NCI-H2081 treated with DMSO at 0.1 percent for 48 hours (cell line): ENCODE results near the gene EIF3K.

ENCODE experiments used
- DNase-seq: peaks from one replicate; lab custom pipeline; 2025; lab: John Stamatoyannopoulos, UW

Gene EIF3K

DNA sequence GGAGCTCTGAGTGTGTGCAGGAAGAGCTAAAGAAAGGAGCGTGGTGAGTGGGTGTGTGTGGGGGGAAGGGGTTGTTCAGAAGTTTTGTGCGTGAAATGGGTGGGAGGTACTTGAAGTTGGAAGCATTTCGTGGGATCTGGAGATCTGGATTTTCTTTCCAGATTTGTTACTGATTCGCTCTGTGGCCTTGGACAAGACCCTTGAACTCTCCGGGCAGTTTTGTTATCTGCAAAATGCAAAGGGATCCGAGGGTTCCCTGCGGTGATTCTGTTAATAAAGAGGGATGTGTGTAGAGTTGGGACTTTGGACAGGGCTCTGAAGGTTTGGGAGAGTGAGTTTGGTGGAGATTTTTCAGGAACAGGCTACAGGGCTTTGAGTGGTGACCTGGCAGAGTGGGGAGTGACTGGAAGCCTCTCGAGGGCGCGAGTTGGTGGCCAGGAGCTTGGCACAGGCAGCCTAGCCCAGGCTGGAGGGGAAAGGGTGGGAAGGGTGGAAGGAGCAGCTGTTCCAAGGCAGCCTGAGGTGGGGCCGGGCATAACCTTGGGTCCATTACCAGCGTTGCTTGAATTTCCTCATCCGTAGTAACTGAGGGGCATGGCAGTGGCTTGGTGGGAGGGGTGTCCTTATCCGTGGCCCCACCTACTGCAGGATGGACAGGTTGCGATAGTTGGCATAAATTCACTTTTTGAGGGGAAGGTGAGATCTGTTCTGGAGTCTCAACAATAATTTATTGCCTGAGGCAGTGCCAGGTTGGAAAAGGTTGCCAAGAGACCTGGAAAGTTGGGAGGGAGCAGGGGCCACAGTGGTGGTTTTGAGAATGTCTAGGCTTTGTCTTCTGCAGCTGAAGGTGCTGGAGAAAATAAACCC is 30.6 kb downstream of the EIF3K start:
- DNase-seq, result no peak

DNA sequence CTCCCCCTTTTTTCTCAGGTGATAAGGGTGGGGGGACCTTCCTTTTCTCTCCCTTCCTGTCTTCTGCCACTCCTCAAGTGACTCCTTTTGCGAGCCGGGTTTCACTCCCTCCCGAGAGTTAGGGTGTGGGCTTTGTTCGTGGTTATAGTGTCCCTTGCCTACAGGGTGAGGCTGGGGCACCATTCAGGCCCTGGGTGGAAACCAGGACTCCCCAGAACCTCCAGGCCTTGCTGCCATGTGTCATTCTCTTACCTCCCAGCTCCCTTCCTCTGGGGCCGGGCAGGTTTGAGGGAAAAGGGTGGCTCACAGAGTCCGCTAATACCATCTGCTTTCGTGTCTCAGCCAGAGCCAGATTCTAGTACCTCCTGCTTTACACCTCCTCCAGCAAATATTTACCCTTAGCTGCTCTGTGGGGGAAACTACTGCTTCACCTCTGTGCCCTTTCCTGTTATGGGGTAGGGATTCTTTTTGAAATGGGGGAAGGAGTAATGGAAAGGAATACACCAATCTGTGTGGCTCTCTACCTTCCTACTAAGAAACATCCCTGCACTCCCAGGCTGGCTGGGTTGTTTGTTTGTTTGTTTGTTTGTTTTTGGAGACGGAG is 31.3 kb downstream of the EIF3K start:
- no peak for DNase-seq

DNA sequence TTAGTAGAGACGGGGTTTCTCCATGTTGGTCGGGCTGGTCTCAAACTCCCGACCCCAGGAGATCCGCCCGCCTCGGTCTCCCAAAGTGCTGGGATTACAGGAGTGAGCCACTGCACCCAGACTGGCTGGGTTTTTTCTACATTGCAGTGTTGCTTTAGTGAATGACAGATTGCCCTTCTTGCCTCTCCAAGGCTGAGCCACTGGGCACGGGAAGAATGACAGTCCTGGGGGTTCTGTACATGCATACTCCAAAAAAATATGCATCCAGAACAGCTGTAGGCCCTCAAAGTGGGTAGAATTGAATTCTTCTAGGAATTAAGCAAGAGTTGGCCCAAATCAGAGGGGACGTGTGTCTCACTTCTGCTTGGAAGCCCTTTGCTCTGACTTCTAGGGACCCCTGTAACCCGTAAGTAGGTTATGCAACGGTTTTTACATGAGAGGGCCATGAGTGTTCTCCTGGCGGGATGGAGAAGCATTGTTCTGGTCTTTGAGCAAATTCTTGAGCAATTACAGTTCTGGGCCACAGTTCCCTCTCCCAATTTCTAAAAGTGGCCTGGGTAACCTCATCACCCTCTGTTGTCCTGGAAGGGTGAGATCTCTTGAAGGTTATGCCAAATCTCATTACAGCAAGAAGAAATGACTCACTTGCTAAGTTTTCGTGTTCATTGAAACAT is 32.1 kb downstream of the EIF3K start:
- no peak for DNase-seq

DNA sequence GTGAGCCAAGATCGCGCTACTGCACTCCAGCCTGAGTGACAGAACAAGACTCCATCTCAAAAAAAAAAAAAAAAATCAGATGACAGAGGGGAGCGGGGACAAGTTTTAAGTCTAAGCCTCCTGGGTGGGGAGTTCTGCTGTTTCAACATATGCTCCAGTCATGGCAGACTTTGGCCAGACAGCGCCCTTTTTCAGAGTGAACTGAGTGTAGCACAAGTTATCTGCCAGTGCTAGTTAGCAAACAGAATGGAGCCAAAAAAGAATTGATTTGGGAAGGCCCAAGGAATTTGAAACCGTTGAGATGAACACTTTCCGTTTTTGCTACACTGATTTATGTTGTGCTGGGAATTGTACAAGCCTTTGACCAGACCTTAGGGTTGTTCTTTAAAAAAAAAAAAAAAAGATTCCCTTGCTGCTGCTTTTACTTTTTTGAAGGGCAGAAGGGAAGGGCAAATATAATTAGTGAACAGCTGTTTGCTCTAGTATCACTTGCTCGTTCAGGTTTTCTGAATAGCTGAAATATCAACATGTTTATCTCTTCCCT is 34.1 kb downstream of the EIF3K start:
- no peak for DNase-seq

DNA sequence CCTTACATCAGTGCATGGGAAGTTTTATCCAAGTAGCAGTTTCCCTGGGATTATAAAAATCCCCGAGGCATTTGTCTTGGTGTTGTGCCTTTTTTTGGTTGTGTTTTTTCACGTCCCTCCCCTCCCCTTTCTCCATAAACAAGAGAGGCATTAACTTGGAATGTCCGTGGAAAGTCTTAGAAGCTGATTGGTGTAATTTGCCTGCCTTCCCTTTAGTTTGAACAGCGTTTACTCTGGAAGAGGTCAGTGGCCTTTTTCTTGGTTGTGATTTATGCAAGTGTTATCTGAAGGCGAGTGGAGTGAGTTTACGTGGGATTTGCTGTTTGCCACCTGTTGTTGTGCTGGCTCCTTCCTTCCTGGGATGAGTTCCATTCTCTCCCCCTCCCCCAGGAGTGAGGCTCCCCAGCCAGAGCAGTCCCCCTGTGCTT is 35.7 kb downstream of the EIF3K start:
- DNase-seq, result no peak

DNA sequence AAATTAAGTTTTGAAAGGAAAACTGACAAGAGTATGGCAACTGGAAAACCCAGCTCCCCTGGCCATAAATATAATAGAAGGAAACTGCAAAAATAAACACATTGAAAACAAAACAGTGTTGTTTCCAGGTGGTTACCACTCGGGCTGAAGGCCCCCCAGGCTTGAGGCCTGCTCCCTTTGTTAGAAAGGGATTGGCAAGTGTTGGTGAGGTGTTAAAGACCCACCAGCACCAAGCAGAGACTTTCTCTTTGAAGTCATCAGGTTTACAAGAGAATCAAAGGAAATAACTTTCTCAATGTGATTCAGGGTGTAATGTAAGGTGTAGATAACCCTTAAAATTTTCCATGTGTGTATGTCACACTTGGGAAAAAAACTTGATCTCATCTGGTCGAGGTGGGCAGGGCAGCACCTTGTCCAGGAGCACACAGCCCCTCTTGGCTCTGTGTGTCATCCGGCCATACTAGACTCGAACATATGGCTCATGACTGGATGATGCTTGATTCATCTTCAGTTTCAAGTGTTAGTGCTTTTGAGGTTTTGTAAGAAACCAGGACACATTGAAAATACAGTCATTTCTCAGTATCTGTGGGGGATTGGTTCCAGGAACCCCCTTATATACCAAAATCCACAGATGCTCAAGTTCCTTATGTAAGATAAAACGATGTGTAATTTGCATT is 36.3 kb downstream of the EIF3K start:
- no peak for DNase-seq

DNA sequence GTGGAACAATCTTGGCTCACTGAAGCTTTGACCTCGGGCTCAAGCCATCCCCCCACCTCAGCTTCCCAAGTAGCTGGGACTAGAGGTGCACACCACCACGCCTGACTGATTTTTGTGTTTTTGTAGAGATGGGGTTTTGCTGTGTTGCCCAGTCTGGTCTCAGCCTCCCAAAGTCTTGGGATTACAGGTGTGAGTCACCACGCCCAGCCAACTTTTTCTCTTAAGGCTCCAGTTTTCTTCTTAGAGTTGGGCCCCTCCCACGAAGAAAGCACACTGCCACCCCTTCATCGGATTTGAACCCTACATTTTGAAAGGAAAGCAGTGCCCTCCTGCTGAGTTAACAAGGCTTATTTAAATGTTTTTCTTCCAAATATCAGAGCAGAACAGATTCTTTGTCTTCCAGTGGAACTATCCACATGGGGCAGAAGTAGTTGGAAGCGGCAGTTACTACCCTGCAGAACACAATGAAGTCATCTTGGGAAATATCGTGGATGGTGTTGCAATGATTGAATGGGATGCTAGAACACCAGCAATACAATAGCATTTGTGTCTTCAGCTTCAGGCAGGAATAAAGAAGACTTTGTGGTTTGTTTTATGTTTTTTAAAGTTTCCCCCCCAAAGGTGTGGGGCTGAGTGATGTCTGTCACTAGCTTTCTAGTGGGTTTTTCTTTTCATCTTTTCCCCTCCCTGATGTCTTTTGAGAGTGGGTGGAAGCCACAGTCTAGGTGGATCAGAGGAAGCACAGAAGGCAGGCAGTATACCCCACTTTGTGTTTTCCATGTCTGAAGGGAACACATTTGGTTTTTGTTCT is 37.4 kb downstream of the EIF3K start:
- DNase-seq, result no peak

DNA sequence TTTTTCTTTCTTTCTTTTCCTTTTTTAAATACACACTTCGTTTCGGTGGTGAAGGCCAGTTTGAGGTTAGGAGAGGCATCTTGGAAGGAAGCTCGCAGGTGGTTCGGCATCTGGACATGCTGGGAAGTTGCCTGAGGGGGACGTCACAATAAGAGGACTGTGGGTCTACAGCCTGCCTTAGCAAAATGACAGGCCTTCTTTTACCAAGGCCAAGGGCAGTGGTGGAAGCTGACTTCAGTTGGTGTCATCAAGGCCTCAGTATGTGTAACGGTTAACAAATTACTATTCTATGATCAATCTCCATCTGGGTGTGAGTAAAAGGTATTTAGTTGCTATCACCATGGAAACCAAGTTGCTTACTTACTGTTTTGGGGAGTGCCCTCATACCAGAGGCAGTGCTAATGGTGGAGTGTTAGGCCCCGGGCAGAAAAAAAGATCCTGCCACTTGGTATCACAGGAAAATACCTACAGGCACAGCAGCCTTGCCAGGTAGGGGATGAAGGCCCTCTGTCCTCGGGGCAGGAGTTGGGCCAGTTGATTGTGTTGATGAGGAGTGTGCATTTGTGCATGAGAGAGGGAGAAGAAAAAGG is 38.7 kb downstream of the EIF3K start:
- DNase-seq, result no peak

DNA sequence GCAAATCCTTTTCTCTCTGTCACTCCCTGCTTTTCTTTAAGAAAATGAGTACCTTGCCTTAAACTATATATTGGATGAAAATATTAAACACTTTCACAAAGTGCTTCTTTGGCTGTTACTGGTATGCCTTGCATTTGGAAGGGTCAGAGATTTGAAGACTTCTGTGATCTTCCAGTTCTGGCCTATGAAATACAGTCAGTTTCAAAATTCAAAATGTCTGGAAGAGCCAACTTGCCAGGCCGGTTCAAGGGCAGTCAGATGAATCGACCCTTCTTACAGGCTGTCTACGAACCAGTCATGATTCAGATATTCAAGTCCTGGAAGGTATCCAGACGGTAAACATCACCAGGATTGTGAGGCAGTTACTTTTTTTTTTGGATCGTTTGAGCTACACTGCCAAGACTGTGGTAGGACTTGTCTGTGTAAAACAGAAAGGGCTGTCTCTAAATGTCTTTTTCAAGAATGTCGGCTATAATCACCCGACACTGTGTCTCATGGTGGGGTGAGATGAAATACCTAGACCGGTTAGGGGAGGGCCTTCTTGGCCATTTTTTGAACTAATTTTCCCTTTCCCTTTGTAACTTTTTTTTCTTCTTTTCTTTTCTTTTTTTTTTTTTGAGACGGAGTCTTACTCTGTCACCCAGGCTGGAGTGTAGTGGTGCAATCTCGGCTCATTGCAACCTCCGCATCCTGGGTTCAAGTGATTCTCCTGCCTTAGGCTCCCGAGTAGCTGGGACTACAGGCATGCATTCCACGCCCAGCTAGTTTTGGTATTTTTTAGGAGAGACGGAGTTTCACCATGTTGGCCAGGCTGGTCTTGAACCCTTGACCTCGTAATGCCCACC is 39.7 kb downstream of the EIF3K start:
- DNase-seq, result peak; percentile 54

DNA sequence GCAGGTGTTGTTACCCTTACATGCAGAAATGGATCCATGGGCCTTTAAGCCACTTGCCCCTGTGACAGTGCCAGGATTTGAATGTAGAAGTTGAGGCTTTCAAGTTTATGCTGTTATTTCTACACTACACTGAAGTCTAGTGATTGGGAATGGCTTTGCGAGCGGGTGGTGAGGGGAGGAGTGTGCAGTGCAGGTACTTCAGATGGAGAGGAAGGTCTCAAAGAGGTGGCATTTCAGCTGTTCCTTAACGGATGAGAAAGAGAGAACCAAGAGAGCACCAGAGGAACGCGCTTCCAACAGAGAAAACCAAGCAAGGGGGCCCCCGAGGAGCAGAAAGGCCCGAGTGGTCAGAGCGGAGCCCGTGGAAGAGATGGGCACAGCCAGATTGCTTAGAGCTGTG is 41.7 kb downstream of the EIF3K start:
- DNase-seq, result no peak

DNA sequence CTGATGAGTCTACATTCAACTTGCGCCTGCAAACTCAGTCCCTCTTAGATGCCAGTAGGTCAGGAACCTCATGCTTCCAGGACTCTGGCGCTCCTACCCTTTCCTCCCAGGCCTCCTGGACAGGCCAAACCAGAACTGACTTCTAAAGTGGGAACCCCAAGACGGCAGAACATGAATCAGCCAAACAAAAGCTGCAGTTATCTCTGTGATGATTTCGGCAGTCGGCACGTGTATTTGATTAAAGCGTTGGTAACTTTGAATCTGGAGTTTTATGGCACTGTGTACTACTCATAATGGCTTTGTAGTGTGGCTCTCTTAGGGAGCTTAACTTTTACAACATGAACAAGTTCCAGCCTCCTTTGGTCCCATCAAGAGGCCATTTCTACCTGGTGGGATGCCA is 42.1 kb downstream of the EIF3K start:
- DNase-seq, result no peak

DNA sequence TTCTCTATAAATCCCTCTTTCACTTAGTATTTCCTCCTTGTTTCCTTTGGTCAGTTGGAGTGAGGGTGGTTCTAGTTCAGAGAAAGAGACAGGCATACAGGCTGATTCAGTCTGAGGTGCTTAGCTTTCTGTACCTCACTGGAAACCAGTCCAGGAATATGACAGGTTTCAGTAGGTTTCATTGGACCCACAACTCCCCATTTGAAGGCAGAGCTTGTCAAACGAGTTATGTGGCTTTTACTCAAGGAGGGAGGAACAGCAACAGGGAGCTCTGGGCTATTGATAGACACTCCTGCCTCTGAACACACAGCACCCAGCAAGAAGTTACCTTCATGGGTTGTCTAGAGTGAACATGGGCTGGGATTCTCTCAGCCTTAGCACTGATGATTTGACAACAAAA is 43.0 kb downstream of the EIF3K start:
- DNase-seq, result no peak

DNA sequence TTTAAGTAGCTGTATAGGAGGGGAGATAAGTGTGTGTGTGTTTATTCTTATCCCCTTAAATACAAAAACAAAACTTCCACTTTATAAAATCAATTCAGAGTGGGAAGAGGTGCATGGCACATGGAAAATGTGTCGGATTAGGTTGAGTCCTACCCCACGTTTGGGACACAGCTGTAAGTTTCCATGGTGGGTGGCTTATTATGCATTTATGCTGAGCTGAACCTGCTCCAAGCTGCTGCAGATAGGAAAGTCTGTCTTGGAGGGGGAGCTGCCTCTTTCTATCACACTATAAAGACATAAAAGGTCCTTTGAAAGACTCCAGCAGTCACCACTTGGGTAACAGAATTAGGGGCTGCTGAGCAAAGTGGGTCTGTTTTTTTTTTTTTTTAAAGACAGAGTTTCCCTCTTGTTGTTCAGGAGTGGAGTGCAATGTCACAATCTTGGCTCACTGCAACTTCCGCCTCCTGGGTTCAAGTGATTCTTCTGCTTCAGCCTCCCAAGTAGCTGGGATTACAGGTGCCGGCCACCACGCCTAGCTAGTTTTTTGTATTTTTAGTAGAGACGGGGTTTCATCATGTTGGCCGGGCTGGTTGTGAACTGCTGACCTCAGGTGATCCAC is 43.7 kb downstream of the EIF3K start:
- DNase-seq, result no peak

DNA sequence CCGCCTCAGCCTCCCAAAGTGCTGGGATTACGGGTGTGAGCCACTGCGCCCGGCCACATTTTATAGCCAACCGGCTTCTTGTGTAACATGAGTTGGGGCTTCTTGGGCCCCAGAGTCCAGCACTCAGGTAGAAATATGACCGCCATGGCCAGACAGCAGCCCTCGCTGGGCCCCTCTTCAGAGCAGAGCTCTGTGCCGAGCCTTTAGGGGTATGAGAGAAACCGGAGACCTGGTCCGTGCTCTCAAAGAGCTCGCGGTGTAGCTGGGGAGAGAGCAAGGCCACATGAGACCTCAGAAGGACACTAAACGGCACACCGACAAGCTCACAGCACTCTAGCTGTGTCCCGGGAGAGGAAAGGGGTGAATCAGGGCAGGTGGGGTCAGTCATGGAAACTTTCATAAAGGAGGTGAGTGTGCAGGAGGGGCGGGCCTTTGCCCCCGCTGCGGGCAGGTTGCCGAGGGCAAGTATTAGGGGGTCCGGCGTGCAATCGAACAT is 44.2 kb downstream of the EIF3K start:
- no peak for DNase-seq

DNA sequence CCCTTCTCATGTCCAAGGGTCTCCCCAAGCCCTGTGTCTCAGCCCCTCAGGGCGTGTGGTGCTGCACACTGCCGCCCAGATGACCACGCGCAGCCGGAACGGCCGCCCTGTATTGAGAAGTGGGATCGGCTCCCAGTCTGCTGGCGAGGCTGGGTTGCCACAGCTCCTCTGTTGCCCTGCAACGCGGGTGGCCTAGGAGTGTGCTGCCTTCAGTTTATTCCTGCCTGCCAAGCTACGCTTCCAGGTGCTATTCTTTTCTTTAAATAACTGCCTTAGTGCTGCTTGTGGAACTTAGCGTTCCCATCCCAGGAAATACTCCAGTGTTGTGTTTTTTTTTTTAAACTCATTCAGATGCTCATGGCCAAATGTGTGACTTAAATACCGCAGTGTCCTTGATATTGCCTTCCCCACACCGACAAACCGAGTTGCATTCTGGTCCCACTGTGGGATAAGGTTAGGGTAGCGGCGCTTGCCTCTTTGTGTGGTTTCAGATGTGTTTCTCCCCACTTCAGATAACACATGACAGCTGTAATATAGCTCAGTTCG is 45.0 kb downstream of the EIF3K start:
- no peak for DNase-seq

DNA sequence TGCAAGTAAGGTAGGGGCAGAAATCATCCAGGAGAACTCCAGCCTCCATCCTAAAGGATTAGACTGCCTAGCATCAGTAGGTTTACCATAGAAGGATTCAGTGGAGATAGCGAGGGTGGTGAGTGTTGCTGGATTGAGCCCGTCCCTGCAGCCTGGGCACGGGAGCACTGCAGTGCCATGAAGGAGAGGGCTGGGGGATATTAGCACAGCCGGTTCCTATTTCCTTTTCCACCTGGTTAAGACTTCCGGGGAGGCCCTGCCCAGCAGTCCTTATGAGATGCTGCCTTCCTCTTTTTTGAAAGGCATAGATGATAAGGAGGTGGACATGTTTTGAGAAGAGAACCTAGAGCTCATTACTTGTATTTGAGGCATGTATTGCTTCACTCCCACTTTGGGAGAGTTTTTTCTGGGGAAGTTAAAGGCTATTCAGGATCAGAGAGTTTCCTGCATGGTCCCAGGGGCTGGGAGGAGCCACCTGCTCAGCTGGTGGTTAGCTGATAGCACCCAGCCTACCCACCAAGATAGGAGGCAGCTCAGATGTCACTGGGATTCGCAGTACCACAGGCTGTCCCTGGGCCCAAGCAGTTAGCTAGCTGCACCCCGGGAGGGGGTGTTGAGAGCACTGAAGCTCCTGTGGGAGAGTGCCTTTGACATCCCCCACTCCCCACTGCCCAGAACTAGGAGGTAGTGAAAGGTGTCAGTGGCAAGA is 45.7 kb downstream of the EIF3K start:
- no peak for DNase-seq

DNA sequence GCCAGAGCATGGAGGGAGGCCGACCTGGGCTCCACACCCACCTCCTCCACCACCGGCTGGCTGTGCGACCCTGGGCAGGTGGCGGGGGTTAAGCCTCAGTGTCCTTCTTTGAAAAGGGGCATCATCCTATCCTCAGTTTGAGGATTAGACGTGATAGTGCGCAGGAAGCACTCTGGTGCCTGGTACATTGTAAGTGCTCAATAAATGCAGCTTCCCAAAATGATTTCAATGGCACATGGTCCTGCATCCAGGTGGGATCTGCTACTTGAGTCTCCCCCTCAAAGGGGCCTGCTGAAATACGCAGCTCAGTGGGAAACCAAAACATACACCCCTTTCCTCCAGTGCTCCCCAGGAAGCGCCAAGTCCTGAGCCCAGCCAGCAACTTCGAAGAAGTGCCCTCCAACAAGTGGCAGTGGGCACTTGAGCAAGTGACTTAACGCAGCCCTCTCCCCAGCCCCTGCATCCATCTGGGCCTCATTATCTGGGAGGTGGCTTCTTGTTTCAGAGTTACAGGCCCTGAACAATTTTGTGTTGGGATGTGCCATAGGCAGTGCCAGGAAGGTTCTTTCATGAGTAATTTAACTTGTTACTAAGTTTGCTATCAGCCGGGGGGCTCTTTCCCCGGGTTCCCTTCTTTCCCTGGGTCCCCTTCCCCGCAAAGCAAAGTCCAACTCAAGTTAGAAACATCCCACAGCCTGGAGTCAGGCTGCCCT is 46.4 kb downstream of the EIF3K start:
- no peak for DNase-seq
